Hepatocyte (in vitro differentiated cells): ENCODE results near the gene RSPH1.

Source experiments
- CTCF ChIP-seq: fragments of 200-600 bp; sonication (generic); IDR thresholded peaks from 2 replicates; pipeline ENCODE4 v1.5.1; 2016; ENCODE audit warnings: antibody characterized with exemption, mild to moderate bottlenecking; ENCODE audit not compliant: poor library complexity
- EZH2 ChIP-seq: fragments of 200-600 bp; sonication (generic); IDR thresholded peaks from 2 replicates; pipeline ENCODE4 v1.6.1; 2016; ENCODE audit warnings: antibody characterized with exemption, mild to moderate bottlenecking, borderline replicate concordance

- TF ChIP-seq CTCF (no peak), EZH2 (no peak)
Observed at GRCh38 chr21:42439284-42440186, 56.5 kb downstream of the RSPH1 start.
